Upper lobe of right lung (tissue), 1 donor: Measurements from ENCODE around the gene CDK14. TPM values are rescaled to one million over a fixed set of nuclear protein-coding genes. Genes with fewer than 3 reads are reported as not detected.
"Not testable (repeated sequence)": the region's sequence is repeated elsewhere in the genome, so short reads cannot be mapped to it uniquely, and the experiment has no call there.

Experiments used
- ATAC-seq: fragments of 200-7000 bp; cut with Tn5 transposase; one replicate; pipeline ENCODE4 v1.9.1; 2020; ENCODE audit warnings: mild to moderate bottlenecking, moderate library complexity
- DNase-seq: peaks from one replicate; pipeline ENCODE4 v3.0.0-alpha.2; 2020
- H3K27ac ChIP-seq: fragments of 200-600 bp; one replicate; pipeline ENCODE4 v1.8.0; 2022
- H3K27me3 ChIP-seq: fragments of 200-600 bp; one replicate; pipeline ENCODE4 v1.8.0; 2022; ENCODE audit warnings: mild to moderate bottlenecking
- H3K36me3 ChIP-seq: fragments of 200-600 bp; one replicate; pipeline ENCODE4 v1.8.0; 2022
- H3K4me1 ChIP-seq: fragments of 200-600 bp; one replicate; pipeline ENCODE4 v1.8.0; 2022
- H3K4me3 ChIP-seq: fragments of 200-600 bp; one replicate; pipeline ENCODE4 v1.8.0; 2022; ENCODE audit warnings: mild to moderate bottlenecking
- H3K9me3 ChIP-seq: fragments of 200-600 bp; one replicate; pipeline ENCODE4 v1.8.0; 2022
- CTCF ChIP-seq: fragments of 200-600 bp; IDR thresholded peaks from one replicate; pipeline ENCODE4 v1.8.0; 2022; ENCODE audit warnings: antibody characterized with exemption
- intact Hi-C: fragments of 100-400 bp; cut with DNase I; formaldehyde crosslinking; loops from one replicate; pipeline ENCODE4 v1.11.0; 2022
- total RNA-seq: library from RNA; stranded (reverse); fragmentation: NEBNext Ultra II Directional; extraction: Animal tissue kit (Norgen Biotek cat#: 25700); gene quantifications from one replicate; pipeline ENCODE4 v1.2.1, GENCODE V29; 2021
- donor health status: DM: no; HTN: yes; CAD: no; lungs with severe emphysema.

Gene CDK14
- total RNA-seq, 1 donor from 2014 or later, result 47.2 TPM

DNA sequence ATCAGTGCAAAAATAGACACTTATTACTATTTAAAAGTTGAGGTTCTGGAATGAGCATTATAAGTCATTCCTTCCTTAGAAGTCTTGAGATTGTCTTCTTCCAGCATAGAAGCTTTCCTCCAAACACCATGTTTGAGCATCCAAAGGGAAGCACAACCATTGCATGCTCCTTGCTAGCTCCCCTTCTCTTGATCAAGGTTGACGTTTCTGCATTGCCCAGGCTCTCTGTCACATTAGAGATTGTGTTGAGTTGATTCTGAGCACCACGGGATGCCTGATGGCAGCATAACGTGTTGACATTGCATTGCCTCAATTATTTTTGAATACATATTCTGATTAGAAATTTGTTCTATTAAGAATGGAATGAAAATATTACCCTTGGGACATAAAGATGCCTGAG lies 322.2 kb downstream of the CDK14 start:
- no peak for DNase-seq
- H3K27ac ChIP-seq, result no peak overlapping the region
- H3K9me3 ChIP-seq, result no peaks in the 10 kb centered on the region
- no peak overlapping the region for H3K4me3 ChIP-seq
- no peaks in the 10 kb centered on the region for H3K4me1 ChIP-seq
- H3K36me3 ChIP-seq, result no peaks in the 10 kb centered on the region
- H3K27me3 ChIP-seq, result no peaks in the 10 kb centered on the region
- TF ChIP-seq CTCF, result no peak
- ATAC-seq, result no peak
- intact Hi-C loops, result no loop called here

- Histone ChIP-seq H3K9me3 (no peaks in the 10 kb centered on the region), H3K27me3 (no peaks in the 10 kb centered on the region), H3K4me3 (no peak overlapping the region), H3K4me1 (no peaks in the 10 kb centered on the region), H3K36me3 (no peaks in the 10 kb centered on the region), H3K27ac (no peak overlapping the region)
- no peak for TF ChIP-seq CTCF
- ATAC-seq (no peak), DNase-seq (no peak)
- intact Hi-C loops, result no loop called here
Observed at GRCh38 chr7:90919816-90920215, 323.7 kb downstream of the CDK14 start.

GRCh38 chr7:90920336-90920735 lies 324.2 kb downstream of the CDK14 start:
- no peaks in the 10 kb centered on the region for H3K9me3 ChIP-seq
- TF ChIP-seq CTCF, result no peak
- ATAC-seq, result no peak
- H3K27ac ChIP-seq, result no peak overlapping the region
- H3K36me3 ChIP-seq, result no peaks in the 10 kb centered on the region
- intact Hi-C loops, result no loop called here
- no peaks in the 10 kb centered on the region for H3K27me3 ChIP-seq
- no peak overlapping the region for H3K4me3 ChIP-seq
- DNase-seq, result no peak
- no peaks in the 10 kb centered on the region for H3K4me1 ChIP-seq

- H3K9me3 ChIP-seq, result no peaks in the 10 kb centered on the region
- no peak for TF ChIP-seq CTCF
Observed at GRCh38 chr7:90923541-90923997, 327.4 kb downstream of the CDK14 start.

GRCh38 chr7:90928700-90929424 lies 332.7 kb downstream of the CDK14 start:
- intact Hi-C loops, DNase-seq, ATAC-seq: not testable (repeated sequence)

More at GRCh38 chr7:90923541-90923997, 327.4 kb downstream of the CDK14 start:
- intact Hi-C loops, result no loop called here
- H3K27ac ChIP-seq, result no peak overlapping the region
- no peak overlapping the region for H3K4me3 ChIP-seq
- no peak for ATAC-seq
- no peak for DNase-seq
- H3K4me1 ChIP-seq, result no peaks in the 10 kb centered on the region
- H3K27me3 ChIP-seq, result no peaks in the 10 kb centered on the region
- H3K36me3 ChIP-seq, result no peaks in the 10 kb centered on the region

GRCh38 chr7:90931986-90932916 lies 336.1 kb downstream of the CDK14 start:
- ATAC-seq, result no peak

More at GRCh38 chr7:90928700-90929424, 332.7 kb downstream of the CDK14 start:
- H3K9me3 ChIP-seq, H3K4me1 ChIP-seq, H3K27ac ChIP-seq, H3K36me3 ChIP-seq, H3K27me3 ChIP-seq, H3K4me3 ChIP-seq: not testable (repeated sequence)

More at GRCh38 chr7:90931986-90932916, 336.1 kb downstream of the CDK14 start:
- no peak for DNase-seq
- no peak for TF ChIP-seq CTCF
- no peak overlapping the region for H3K27ac ChIP-seq
- intact Hi-C loops, result no loop called here
- no peaks in the 10 kb centered on the region for H3K9me3 ChIP-seq
- no peaks in the 10 kb centered on the region for H3K27me3 ChIP-seq
- H3K4me1 ChIP-seq, result no peaks in the 10 kb centered on the region
- no peak overlapping the region for H3K4me3 ChIP-seq
- H3K36me3 ChIP-seq, result no peaks in the 10 kb centered on the region
